Activated CD4-positive, alpha-beta T cell treated with anti-CD3 and anti-CD28 coated beads, Interleukin-2, amount 50 U/mL, for 16 hours (primary cell): ENCODE data around the gene RNF7.
"Not testable (repeated sequence)": the region's sequence is repeated elsewhere in the genome, so short reads cannot be mapped to it uniquely, and the experiment has no call there.

Experiments used
- DNase-seq: peaks from one replicate; pipeline ENCODE4 v3.0.0-alpha.2; 2020

The RNF7 gene

GRCh38 chr3:141738022-141738890, at the start of gene RNF7:
Gene RNF7, plus strand, starts transcription at chr3:141738298. Its CDS starts 44 bp downstream, at chr3:141738342.
- peak; percentile 97 for DNase-seq

GRCh38 chr3:141690431-141691072, 47.5 kb upstream of the RNF7 start:
- DNase-seq = no peak

GRCh38 chr3:141691471-141691870, 46.6 kb upstream of the RNF7 start:
- not testable (repeated sequence) for DNase-seq

GRCh38 chr3:141692973-141693372, 45.1 kb upstream of the RNF7 start:
- DNase-seq = not testable (repeated sequence)

- no peak for DNase-seq
Measured at GRCh38 chr3:141699324-141699723, 38.8 kb upstream of the RNF7 start.

GRCh38 chr3:141699897-141700296, 38.2 kb upstream of the RNF7 start:
- DNase-seq = no peak

- not testable (repeated sequence) for DNase-seq
Measured at GRCh38 chr3:141703367-141703766, 34.7 kb upstream of the RNF7 start.

- no peak for DNase-seq
Measured at GRCh38 chr3:141707741-141708203, 30.3 kb upstream of the RNF7 start.

GRCh38 chr3:141708367-141708766, 29.7 kb upstream of the RNF7 start:
- DNase-seq = no peak

- DNase-seq = no peak
Measured at GRCh38 chr3:141709126-141709770, 28.9 kb upstream of the RNF7 start.

GRCh38 chr3:141710121-141710520, 28.0 kb upstream of the RNF7 start:
- DNase-seq = no peak

GRCh38 chr3:141710888-141711616, 27.0 kb upstream of the RNF7 start:
- DNase-seq = no peak

GRCh38 chr3:141714671-141715070, 23.4 kb upstream of the RNF7 start:
- no peak for DNase-seq

GRCh38 chr3:141722081-141722480, 16.0 kb upstream of the RNF7 start:
- no peak for DNase-seq

GRCh38 chr3:141722648-141723047, 15.4 kb upstream of the RNF7 start:
- DNase-seq = no peak

- no peak for DNase-seq
Measured at GRCh38 chr3:141723255-141723654, 14.8 kb upstream of the RNF7 start.

GRCh38 chr3:141724186-141724585, 13.9 kb upstream of the RNF7 start:
- DNase-seq = no peak

GRCh38 chr3:141725036-141725435, 13.1 kb upstream of the RNF7 start:
- no peak for DNase-seq

GRCh38 chr3:141726483-141726882, 11.6 kb upstream of the RNF7 start:
- no peak for DNase-seq

GRCh38 chr3:141728355-141728892, 9.7 kb upstream of the RNF7 start:
- no peak for DNase-seq

- no peak for DNase-seq
Measured at GRCh38 chr3:141729240-141729639, 8.9 kb upstream of the RNF7 start.

GRCh38 chr3:141735176-141735575, 2.9 kb upstream of the RNF7 start:
- no peak for DNase-seq
